KOPT-K1 (cell line): ENCODE data around the gene SMURF1.
"Not testable (repeated sequence)": the region's sequence is repeated elsewhere in the genome, so short reads cannot be mapped to it uniquely, and the experiment has no call there.

Source experiments
- H3K27ac ChIP-seq: fragments of 200-600 bp; sonication (generic); 2 replicates; pipeline ENCODE4 v1.5.1; 2016; ENCODE audit warnings: antibody characterized with exemption, mild to moderate bottlenecking, low read depth, low read length; ENCODE audit not compliant: poor library complexity, severe bottlenecking
- H3K36me3 ChIP-seq: fragments of 200-600 bp; sonication (generic); 2 replicates; pipeline ENCODE4 v1.5.1; 2017; ENCODE audit warnings: antibody characterized with exemption, mild to moderate bottlenecking, low read length, moderate library complexity; ENCODE audit not compliant: insufficient read depth
- H3K9me3 ChIP-seq: fragments of 200-600 bp; sonication (generic); 2 replicates; pipeline ENCODE4 v1.5.1; 2017; ENCODE audit warnings: antibody characterized with exemption, low read length, mild to moderate bottlenecking; ENCODE audit not compliant: insufficient read depth, poor library complexity, severe bottlenecking

Gene SMURF1

GRCh38 chr7:99116144-99116543, 27.8 kb downstream of the SMURF1 start:
- no peaks in the 10 kb centered on the region for H3K36me3 ChIP-seq
- peaks cover 4% of the 10 kb centered on the region for H3K9me3 ChIP-seq
- no peak overlapping the region for H3K27ac ChIP-seq

GRCh38 chr7:99115379-99115778, 28.5 kb downstream of the SMURF1 start:
- Histone ChIP-seq H3K9me3 (peaks cover 4% of the 10 kb centered on the region), H3K36me3 (no peaks in the 10 kb centered on the region), H3K27ac (no peak overlapping the region)

- H3K36me3 ChIP-seq = no peaks in the 10 kb centered on the region
- H3K9me3 ChIP-seq = peaks cover 4% of the 10 kb centered on the region
These were observed 30.9 kb downstream of the SMURF1 start for GRCh38 chr7:99112979-99113378.

GRCh38 chr7:99112097-99112496, 31.8 kb downstream of the SMURF1 start:
- H3K27ac ChIP-seq = no peak overlapping the region
- H3K36me3 ChIP-seq = no peaks in the 10 kb centered on the region
- H3K9me3 ChIP-seq = peaks cover 4% of the 10 kb centered on the region

More at GRCh38 chr7:99112979-99113378, 30.9 kb downstream of the SMURF1 start:
- H3K27ac ChIP-seq = no peak overlapping the region

- no peaks in the 10 kb centered on the region for H3K36me3 ChIP-seq
- H3K27ac ChIP-seq = no peak overlapping the region
- no peaks in the 10 kb centered on the region for H3K9me3 ChIP-seq
These were observed 32.3 kb downstream of the SMURF1 start for GRCh38 chr7:99111591-99111990.

- H3K36me3 ChIP-seq = no peaks in the 10 kb centered on the region
- no peaks in the 10 kb centered on the region for H3K9me3 ChIP-seq
- H3K27ac ChIP-seq = no peak overlapping the region
These were observed 34.5 kb downstream of the SMURF1 start for GRCh38 chr7:99109108-99110051.

GRCh38 chr7:99108613-99109012, 35.3 kb downstream of the SMURF1 start:
- H3K27ac ChIP-seq = no peak overlapping the region
- H3K9me3 ChIP-seq = no peaks in the 10 kb centered on the region
- no peaks in the 10 kb centered on the region for H3K36me3 ChIP-seq

- no peak overlapping the region for H3K27ac ChIP-seq
- H3K9me3 ChIP-seq = no peaks in the 10 kb centered on the region
- no peaks in the 10 kb centered on the region for H3K36me3 ChIP-seq
These were observed 37.1 kb downstream of the SMURF1 start for GRCh38 chr7:99106821-99107241.

- no peak overlapping the region for H3K27ac ChIP-seq
These were observed 37.5 kb downstream of the SMURF1 start for GRCh38 chr7:99106411-99106810.

GRCh38 chr7:99105756-99106155, 38.2 kb downstream of the SMURF1 start:
- Histone ChIP-seq H3K9me3 (no peaks in the 10 kb centered on the region), H3K27ac (no peak overlapping the region), H3K36me3 (no peaks in the 10 kb centered on the region)

More at GRCh38 chr7:99106411-99106810, 37.5 kb downstream of the SMURF1 start:
- Histone ChIP-seq H3K36me3 (no peaks in the 10 kb centered on the region), H3K9me3 (no peaks in the 10 kb centered on the region)

GRCh38 chr7:99104631-99105030, 39.3 kb downstream of the SMURF1 start:
- peaks cover 6% of the 10 kb centered on the region for H3K9me3 ChIP-seq
- no peak overlapping the region for H3K27ac ChIP-seq
- no peaks in the 10 kb centered on the region; the same call in 1 of the 2 replicates for H3K36me3 ChIP-seq

GRCh38 chr7:99103836-99104235, 40.1 kb downstream of the SMURF1 start:
- peaks cover 14% of the 10 kb centered on the region for H3K9me3 ChIP-seq
- H3K36me3 ChIP-seq, H3K27ac ChIP-seq: not testable (repeated sequence)

- peaks cover 22% of the 10 kb centered on the region for H3K9me3 ChIP-seq
- H3K27ac ChIP-seq = no peak overlapping the region
- H3K36me3 ChIP-seq = no peaks in the 10 kb centered on the region; the same call in 1 of the 2 replicates
These were observed 40.9 kb downstream of the SMURF1 start for GRCh38 chr7:99102809-99103690.

- Histone ChIP-seq H3K27ac (no peak overlapping the region), H3K9me3 (peaks cover 27% of the 10 kb centered on the region), H3K36me3 (no peaks in the 10 kb centered on the region; the same call in 1 of the 2 replicates)
These were observed 41.5 kb downstream of the SMURF1 start for GRCh38 chr7:99102361-99102760.

- peaks cover 30% of the 10 kb centered on the region for H3K9me3 ChIP-seq
- H3K36me3 ChIP-seq, H3K27ac ChIP-seq: not testable (repeated sequence)
These were observed 42.4 kb downstream of the SMURF1 start for GRCh38 chr7:99101516-99101915.
